IMR-90 (cell line): Measurements from ENCODE around the gene LRCH4.

Source experiments
- BHLHE40 ChIP-seq: fragments of 150-350 bp; IDR thresholded peaks from 2 replicates; pipeline ENCODE4 v1.6.1; 2016; ENCODE audit warnings: mild to moderate bottlenecking, low read depth, low read length
- CHD1 ChIP-seq: IDR thresholded peaks from 2 replicates; pipeline ENCODE4 v1.6.1; 2012; ENCODE audit warnings: low read depth, low read length, improper control_type of control experiment
- CTCF ChIP-seq: conservative IDR thresholded peaks from 2 replicates; pipeline ENCODE4 v1.5.1; 2012; ENCODE audit warnings: mild to moderate bottlenecking, low read depth, low read length, improper control_type of control experiment
- FOS ChIP-seq: fragments of 150-350 bp; IDR thresholded peaks from 2 replicates; pipeline ENCODE4 v1.6.1; 2016; ENCODE audit warnings: low read depth, low read length
- MAFK ChIP-seq: IDR thresholded peaks from 2 replicates; pipeline ENCODE4 v1.6.1; 2012; ENCODE audit warnings: low read depth, low read length, improper control_type of control experiment
- MXI1 ChIP-seq: IDR thresholded peaks from 2 replicates; pipeline ENCODE4 v1.6.1; 2012; ENCODE audit warnings: low read depth, mild to moderate bottlenecking, low read length, moderate library complexity, borderline replicate concordance
- NFE2L2 ChIP-seq: fragments of 150-350 bp; IDR thresholded peaks from 2 replicates; pipeline ENCODE4 v1.6.1; 2016; ENCODE audit warnings: low read depth, mild to moderate bottlenecking, low read length
- POLR2A ChIP-seq: IDR thresholded peaks from 2 replicates; pipeline ENCODE4 v1.6.1; 2012; ENCODE audit warnings: mild to moderate bottlenecking, low read depth, low read length
- RAD21 ChIP-seq: IDR thresholded peaks from 2 replicates; pipeline ENCODE4 v1.6.1; 2012; ENCODE audit warnings: low read length, improper control_type of control experiment
- RFX5 ChIP-seq: IDR thresholded peaks from 2 replicates; pipeline ENCODE4 v1.8.0; 2012; ENCODE audit warnings: low read depth, mild to moderate bottlenecking, low read length, moderate library complexity
- SMC3 ChIP-seq: fragments of 150-350 bp; IDR thresholded peaks from 2 replicates; pipeline ENCODE4 v1.6.1; 2016; ENCODE audit warnings: low read depth, mild to moderate bottlenecking, antibody characterized with exemption, low read length, moderate library complexity
- TF ChIP-seq, protein P1 (sequence below): fragments of 150-350 bp; IDR thresholded peaks from 2 replicates; pipeline ENCODE4 v1.6.1; 2017; ENCODE audit warnings: mild to moderate bottlenecking, antibody characterized with exemption, low read length, low read depth

DNA sequence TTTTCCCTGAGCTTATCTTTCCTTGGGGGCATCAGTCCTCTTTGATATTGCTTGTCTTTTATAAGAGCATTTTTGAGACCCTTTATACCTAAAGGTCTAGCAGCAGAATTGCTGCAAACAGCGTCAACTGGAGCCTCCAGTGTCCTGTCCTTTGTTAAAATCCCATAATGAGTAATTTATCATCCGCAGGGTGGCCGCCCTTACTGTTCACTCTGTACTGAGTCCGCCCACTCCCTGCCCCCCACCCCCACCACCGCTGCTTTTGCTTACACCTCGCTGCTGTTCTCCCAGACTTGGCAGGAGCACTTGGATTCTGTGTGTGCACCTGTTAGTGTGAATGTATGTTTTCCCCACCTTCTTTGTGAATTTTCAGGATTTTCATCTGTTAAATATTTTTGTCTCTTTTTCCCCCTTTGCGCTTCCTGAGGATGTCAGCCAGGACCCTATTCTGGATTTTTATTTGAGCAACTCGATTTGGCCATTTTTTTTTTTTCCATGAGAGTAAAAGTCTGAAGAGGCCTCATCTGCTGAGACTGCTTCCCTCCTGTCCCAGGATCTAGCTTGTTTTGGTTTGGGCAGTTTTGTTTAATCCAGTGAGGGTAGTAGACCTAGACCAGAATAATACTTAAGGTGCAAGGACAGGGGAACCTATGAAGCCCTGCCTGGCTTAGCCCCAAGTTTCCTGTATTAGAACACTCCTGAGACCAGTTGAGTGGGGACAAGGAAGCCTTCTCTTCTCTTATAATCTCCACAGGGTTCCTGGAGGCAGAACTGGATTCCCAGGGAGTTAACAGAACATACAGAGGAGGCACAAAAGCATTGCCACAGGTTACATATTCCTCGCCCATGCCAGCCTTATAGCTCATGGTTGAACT is 38.8 kb downstream of the LRCH4 start:
- no peak for TF ChIP-seq BHLHE40
- no peak for TF ChIP-seq CTCF
- TF ChIP-seq NFE2L2: no peak
- TF ChIP-seq POLR2A: no peak
- TF ChIP-seq MAFK: no peak
- no peak for TF ChIP-seq RAD21
- no peak for TF ChIP-seq RFX5
- TF ChIP-seq CHD1: no peak
- no peak for TF ChIP-seq SMC3
- no peak for TF ChIP-seq MXI1
- TF ChIP-seq, protein P1, sequence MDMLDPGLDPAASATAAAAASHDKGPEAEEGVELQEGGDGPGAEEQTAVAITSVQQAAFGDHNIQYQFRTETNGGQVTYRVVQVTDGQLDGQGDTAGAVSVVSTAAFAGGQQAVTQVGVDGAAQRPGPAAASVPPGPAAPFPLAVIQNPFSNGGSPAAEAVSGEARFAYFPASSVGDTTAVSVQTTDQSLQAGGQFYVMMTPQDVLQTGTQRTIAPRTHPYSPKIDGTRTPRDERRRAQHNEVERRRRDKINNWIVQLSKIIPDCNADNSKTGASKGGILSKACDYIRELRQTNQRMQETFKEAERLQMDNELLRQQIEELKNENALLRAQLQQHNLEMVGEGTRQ: no peak
- no peak for TF ChIP-seq FOS
